Measurements from ENCODE around the gene PLCH2.

DNA sequence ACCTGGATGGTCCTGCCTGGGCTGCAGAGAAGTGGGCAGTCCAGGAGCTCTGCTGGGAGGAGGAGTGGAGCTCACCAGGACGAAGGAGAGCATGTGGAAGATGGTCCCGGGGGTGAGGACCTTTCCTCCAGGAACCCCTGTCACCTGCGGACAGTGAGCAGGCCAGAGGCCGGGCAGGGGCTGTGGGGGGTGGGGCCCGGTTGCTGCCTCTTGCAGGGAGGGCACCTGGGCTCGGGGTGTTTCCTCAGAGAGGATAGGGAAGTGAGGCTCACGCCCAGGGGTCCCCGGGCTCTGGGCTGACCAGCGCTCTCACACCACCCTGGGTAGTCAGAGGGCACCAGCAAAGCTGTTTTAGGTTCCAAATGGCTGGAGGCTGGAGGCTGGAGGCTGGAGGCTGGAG, 41.0 kb upstream of the PLCH2 start:
- TF ChIP-seq CTCF (IDR thresholded peaks at IDR 0.05; ENCODE audit: low read depth, low read length, poor library complexity, severe bottlenecking) (no peak), EZH2phosphoT487 (IDR thresholded peaks at IDR 0.05; ENCODE audit: borderline replicate concordance, low read length) (no peak)

Measured in DOHH2 (cell line).